Loucy (cell line): ENCODE data around the gene TRABD2B.

Experiments
- H2AFZ ChIP-seq: fragments of 200-600 bp; sonication (generic); 2 replicates; pipeline ENCODE4 v1.6.0; 2016; ENCODE audit warnings: antibody characterized with exemption, mild to moderate bottlenecking, low read length, moderate library complexity
- H3F3A ChIP-seq: fragments of 200-600 bp; 2 replicates; pipeline ENCODE4 v1.6.0; 2016; ENCODE audit warnings: antibody characterized with exemption, low read depth, mild to moderate bottlenecking
- H3K27me3 ChIP-seq: fragments of 200-600 bp; sonication (generic); 2 replicates; pipeline ENCODE4 v1.6.1; 2014; ENCODE audit warnings: low read length, mild to moderate bottlenecking; ENCODE audit not compliant: insufficient read depth, poor library complexity, severe bottlenecking
- H3K36me3 ChIP-seq: fragments of 200-600 bp; sonication (generic); 2 replicates; pipeline ENCODE4 v1.6.1; 2016; ENCODE audit warnings: low read length; ENCODE audit not compliant: insufficient read depth
- H3K4me1 ChIP-seq: fragments of 200-600 bp; sonication (generic); 2 replicates; pipeline ENCODE4 v1.5.1; 2014; ENCODE audit warnings: low read length, mild to moderate bottlenecking; ENCODE audit not compliant: insufficient read depth, poor library complexity, severe bottlenecking
- H3K4me2 ChIP-seq: fragments of 200-600 bp; sonication (generic); 2 replicates; pipeline ENCODE4 v1.6.0; 2014; ENCODE audit warnings: antibody characterized with exemption, low read length, low read depth, mild to moderate bottlenecking; ENCODE audit not compliant: poor library complexity, severe bottlenecking
- H3K4me3 ChIP-seq: fragments of 200-600 bp; sonication (generic); 2 replicates; pipeline ENCODE4 v1.5.1; 2014; ENCODE audit warnings: low read length, mild to moderate bottlenecking, mixed read lengths; ENCODE audit not compliant: poor library complexity, severe bottlenecking
- H3K79me2 ChIP-seq: fragments of 200-600 bp; sonication (generic); 2 replicates; pipeline ENCODE4 v1.6.1; 2014; ENCODE audit warnings: low read length; ENCODE audit not compliant: insufficient read depth
- H3K9ac ChIP-seq: fragments of 200-600 bp; sonication (generic); 2 replicates; pipeline ENCODE4 v1.6.0; 2014; ENCODE audit warnings: mild to moderate bottlenecking, low read depth, low read length, moderate library complexity; ENCODE audit not compliant: poor library complexity, severe bottlenecking
- H3K9me2 ChIP-seq: fragments of 200-600 bp; sonication (generic); replicated peaks from 2 replicates; pipeline ENCODE4 v1.6.1; 2016; ENCODE audit warnings: low read depth, low read length, mixed read lengths
- H3K9me3 ChIP-seq: fragments of 200-600 bp; sonication (generic); 2 replicates; pipeline ENCODE4 v1.6.1; 2014; ENCODE audit warnings: mild to moderate bottlenecking, antibody characterized with exemption, low read length, low read depth; ENCODE audit not compliant: insufficient read depth
- H4K20me1 ChIP-seq: fragments of 200-600 bp; sonication (generic); 2 replicates; pipeline ENCODE4 v1.6.0; 2014; ENCODE audit warnings: antibody characterized with exemption, low read length, mild to moderate bottlenecking; ENCODE audit not compliant: insufficient read depth, poor library complexity, severe bottlenecking
- CTCF ChIP-seq: fragments of 200-600 bp; sonication (generic); conservative IDR thresholded peaks from 2 replicates; pipeline ENCODE4 v1.5.1; 2014; ENCODE audit warnings: mild to moderate bottlenecking, antibody characterized with exemption, low read length
- EZH2phosphoT487 ChIP-seq: fragments of 200-600 bp; IDR thresholded peaks from 2 replicates; pipeline ENCODE4 v1.6.1; 2018; ENCODE audit warnings: antibody characterized with exemption, mild to moderate bottlenecking, moderate library complexity, borderline replicate concordance

Gene TRABD2B

GRCh38 chr1:47921935-47922415 is 75.2 kb downstream of the TRABD2B start:
- no peaks in the 10 kb centered on the region for H3K36me3 ChIP-seq
- TF ChIP-seq EZH2phosphoT487, result no peak
- no peak for TF ChIP-seq CTCF

GRCh38 chr1:47919113-47919833 is 77.9 kb downstream of the TRABD2B start:
- Histone ChIP-seq H2AFZ (no peak overlapping the region), H3K9me2 (no peaks in the 10 kb centered on the region), H3K4me3 (no peak overlapping the region), H3K27me3 (no peaks in the 10 kb centered on the region), H4K20me1 (no peaks in the 10 kb centered on the region), H3K9me3 (no peaks in the 10 kb centered on the region), H3K36me3 (no peaks in the 10 kb centered on the region), H3K79me2 (no peaks in the 10 kb centered on the region), H3K9ac (no peak overlapping the region), H3K4me2 (no peak overlapping the region), H3K4me1 (no peaks in the 10 kb centered on the region), H3F3A (no peaks in the 10 kb centered on the region)
- TF ChIP-seq CTCF (no peak), EZH2phosphoT487 (no peak)

More at GRCh38 chr1:47921935-47922415, 75.2 kb downstream of the TRABD2B start:
- Histone ChIP-seq H2AFZ (no peak overlapping the region), H3K79me2 (no peaks in the 10 kb centered on the region), H3K9me3 (no peaks in the 10 kb centered on the region), H3K4me3 (no peak overlapping the region), H3K4me1 (no peaks in the 10 kb centered on the region), H3K9me2 (no peaks in the 10 kb centered on the region), H3K9ac (no peak overlapping the region), H3F3A (no peaks in the 10 kb centered on the region), H4K20me1 (no peaks in the 10 kb centered on the region), H3K27me3 (no peaks in the 10 kb centered on the region), H3K4me2 (no peak overlapping the region)

GRCh38 chr1:47918257-47918867 is 78.8 kb downstream of the TRABD2B start:
- Histone ChIP-seq H3K36me3 (no peaks in the 10 kb centered on the region), H3K4me1 (no peaks in the 10 kb centered on the region), H3K79me2 (no peaks in the 10 kb centered on the region), H3K9me3 (no peaks in the 10 kb centered on the region), H3K9me2 (no peaks in the 10 kb centered on the region), H3K27me3 (no peaks in the 10 kb centered on the region), H2AFZ (no peak overlapping the region), H4K20me1 (no peaks in the 10 kb centered on the region), H3F3A (no peaks in the 10 kb centered on the region), H3K4me2 (no peak overlapping the region), H3K9ac (no peak overlapping the region), H3K4me3 (no peak overlapping the region)
- TF ChIP-seq CTCF (no peak), EZH2phosphoT487 (no peak)
